Endodermal cell (in vitro differentiated cells): ENCODE data around the gene RPGRIP1. TPM values are rescaled to one million over a fixed set of nuclear protein-coding genes. Genes with fewer than 3 reads are reported as not detected.

Experiments
- DNase-seq: peaks from one replicate; pipeline ENCODE4 v3.0.0-alpha.2; 2017
- H3K27ac ChIP-seq: 2 replicates; pipeline ENCODE4 v1.5.1; 2013; ENCODE audit warnings: mild to moderate bottlenecking, low read depth, low read length, moderate library complexity
- H3K27me3 ChIP-seq: 2 replicates; pipeline ENCODE4 v1.6.1; 2013; ENCODE audit warnings: mild to moderate bottlenecking, low read length, moderate library complexity; ENCODE audit not compliant: insufficient read depth, control insufficient read depth, poor library complexity, severe bottlenecking
- H3K36me3 ChIP-seq: 2 replicates; pipeline ENCODE4 v1.7.0; 2013; ENCODE audit warnings: mild to moderate bottlenecking, low read length, moderate library complexity; ENCODE audit not compliant: control insufficient read depth, insufficient read depth
- H3K4me1 ChIP-seq: one replicate; pipeline ENCODE4 v1.7.0; 2013; ENCODE audit warnings: low read length; ENCODE audit not compliant: control insufficient read depth, insufficient read depth
- H3K4me3 ChIP-seq: 2 replicates; pipeline ENCODE4 v1.5.1; 2013; ENCODE audit warnings: mild to moderate bottlenecking, low read length, moderate library complexity
- H3K9ac ChIP-seq: 2 replicates; pipeline ENCODE4 v1.6.1; 2013; ENCODE audit warnings: mild to moderate bottlenecking, low read length, moderate library complexity; ENCODE audit not compliant: poor library complexity, severe bottlenecking; ENCODE audit errors: extremely low read depth
- H3K9me3 ChIP-seq: 2 replicates; pipeline ENCODE4 v1.6.1; 2013; ENCODE audit warnings: mild to moderate bottlenecking, low read length, moderate library complexity; ENCODE audit not compliant: control insufficient read depth
- H3K27ac Mint-ChIP-seq: 2 replicates; pipeline ENCODE4 v1.8.0; 2020; ENCODE audit warnings: mixed read lengths
- H3K27me3 Mint-ChIP-seq: 2 replicates; pipeline ENCODE4 v1.8.0; 2021; ENCODE audit warnings: mild to moderate bottlenecking, mixed read lengths; ENCODE audit not compliant: insufficient read depth
- H3K36me3 Mint-ChIP-seq: 2 replicates; pipeline ENCODE4 v1.8.0; 2020; ENCODE audit warnings: low read depth, mixed read lengths
- H3K4me1 Mint-ChIP-seq: 2 replicates; pipeline ENCODE4 v1.8.0; 2020; ENCODE audit warnings: mixed read lengths
- H3K4me3 Mint-ChIP-seq: 2 replicates; pipeline ENCODE4 v1.8.0; 2020; ENCODE audit warnings: mild to moderate bottlenecking, moderate library complexity, mixed read lengths
- H3K9me3 Mint-ChIP-seq: 2 replicates; pipeline ENCODE4 v1.8.0; 2020; ENCODE audit warnings: mild to moderate bottlenecking, mixed read lengths
- WGBS, 2 experiments: methylation state at CpG; one replicate each; pipeline versions ENCODE4 v1.1.5 to v1.1.7; 2013; ENCODE audit warnings: missing lambda C conversion rate in 2 of 2, mixed read lengths in 1 of 2; ENCODE audit not compliant: insufficient coverage in 1 of 2, insufficient read length in 1 of 2; 5-methylcytosine and 5-hydroxymethylcytosine counted together
- total RNA-seq, 2 donors: library from RNA; stranded (reverse); fragmentation: NEBNext Ultra II Directional in 1 of 2; extraction: Animal tissue kit (Norgen Biotek cat#: 25700) in 1 of 2; gene quantifications; 2 replicates in 1 of 2; 3 replicates in 1 of 2; pipeline ENCODE4 v1.2.1, GENCODE V29; 2021
- TF ChIP-seq, protein P1 (sequence below): fragments of 200-600 bp; sonication (generic); conservative IDR thresholded peaks from 2 replicates; pipeline ENCODE4 v1.5.0; 2021; ENCODE audit warnings: antibody characterized with exemption, mild to moderate bottlenecking

The RPGRIP1 gene
- total RNA-seq, 2 donors from 2014 or later: 0.29 TPM; not detected in 1

DNA sequence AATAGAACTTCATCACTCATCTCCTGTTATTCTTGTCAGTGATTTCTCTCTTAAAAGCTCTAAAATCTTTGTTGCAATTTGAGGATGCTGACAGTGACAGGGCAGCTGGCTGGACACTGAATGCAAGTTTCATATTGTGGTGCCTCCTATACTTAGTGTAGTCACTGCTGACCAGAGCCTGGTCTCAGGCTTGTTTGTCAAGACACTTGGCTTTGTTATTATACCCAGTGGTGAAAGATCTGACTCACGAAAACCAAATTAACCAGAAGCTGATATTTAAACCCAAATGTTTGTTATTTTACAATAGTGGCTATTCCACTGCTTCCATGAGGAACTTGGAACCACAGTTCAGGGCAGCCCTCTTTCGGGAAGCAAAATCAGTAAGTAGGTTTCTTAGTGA lies 42.8 kb downstream of the RPGRIP1 start:
- Mint-ChIP-seq H3K4me3 (no peak overlapping the region), H3K4me1 (peaks cover 8% of the 10 kb centered on the region), H3K9me3 (no peaks in the 10 kb centered on the region), H3K27me3 (peaks cover 12% of the 10 kb centered on the region), H3K27ac (no peak overlapping the region), H3K36me3 (no peaks in the 10 kb centered on the region)
- H3K4me3 ChIP-seq: no peak overlapping the region
- no peak for DNase-seq
- H3K4me1 ChIP-seq: no peaks in the 10 kb centered on the region
- no peaks in the 10 kb centered on the region for H3K36me3 ChIP-seq
- H3K9me3 ChIP-seq: no peaks in the 10 kb centered on the region
- H3K9ac ChIP-seq: no peak overlapping the region
- 61 to 83% methylated on average over 1 to 2 of the region's 2 CpGs for WGBS, 2 experiments
- H3K27me3 ChIP-seq: no peaks in the 10 kb centered on the region
- TF ChIP-seq, protein P1, sequence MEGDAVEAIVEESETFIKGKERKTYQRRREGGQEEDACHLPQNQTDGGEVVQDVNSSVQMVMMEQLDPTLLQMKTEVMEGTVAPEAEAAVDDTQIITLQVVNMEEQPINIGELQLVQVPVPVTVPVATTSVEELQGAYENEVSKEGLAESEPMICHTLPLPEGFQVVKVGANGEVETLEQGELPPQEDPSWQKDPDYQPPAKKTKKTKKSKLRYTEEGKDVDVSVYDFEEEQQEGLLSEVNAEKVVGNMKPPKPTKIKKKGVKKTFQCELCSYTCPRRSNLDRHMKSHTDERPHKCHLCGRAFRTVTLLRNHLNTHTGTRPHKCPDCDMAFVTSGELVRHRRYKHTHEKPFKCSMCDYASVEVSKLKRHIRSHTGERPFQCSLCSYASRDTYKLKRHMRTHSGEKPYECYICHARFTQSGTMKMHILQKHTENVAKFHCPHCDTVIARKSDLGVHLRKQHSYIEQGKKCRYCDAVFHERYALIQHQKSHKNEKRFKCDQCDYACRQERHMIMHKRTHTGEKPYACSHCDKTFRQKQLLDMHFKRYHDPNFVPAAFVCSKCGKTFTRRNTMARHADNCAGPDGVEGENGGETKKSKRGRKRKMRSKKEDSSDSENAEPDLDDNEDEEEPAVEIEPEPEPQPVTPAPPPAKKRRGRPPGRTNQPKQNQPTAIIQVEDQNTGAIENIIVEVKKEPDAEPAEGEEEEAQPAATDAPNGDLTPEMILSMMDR: no peak
- no peak overlapping the region for H3K27ac ChIP-seq

DNA sequence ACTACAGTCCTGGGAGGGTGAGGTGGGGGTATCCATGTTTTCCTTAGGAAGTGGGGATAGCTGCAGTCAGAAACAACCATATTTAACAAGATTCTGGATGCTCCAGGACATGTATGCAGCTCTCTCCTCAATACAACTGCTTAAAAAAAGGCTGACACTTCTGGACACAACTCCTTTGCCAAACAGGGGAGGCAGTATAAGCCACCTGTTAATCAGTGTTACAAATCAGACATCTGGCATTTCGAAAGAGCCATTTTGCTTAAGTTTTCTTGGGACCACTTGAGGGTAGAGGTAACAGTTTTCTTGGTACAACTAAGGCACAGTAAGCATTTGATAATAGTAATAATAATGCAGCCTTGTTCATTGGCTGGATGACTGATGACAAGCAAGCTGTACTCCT lies 47.1 kb downstream of the RPGRIP1 start:
- Histone ChIP-seq H3K9me3 (no peaks in the 10 kb centered on the region), H3K36me3 (no peaks in the 10 kb centered on the region), H3K9ac (no peak overlapping the region), H3K27me3 (no peaks in the 10 kb centered on the region), H3K4me3 (no peak overlapping the region), H3K27ac (no peak overlapping the region), H3K4me1 (no peaks in the 10 kb centered on the region)
- Mint-ChIP-seq H3K27ac (no peak overlapping the region), H3K27me3 (peaks cover 4% of the 10 kb centered on the region), H3K4me1 (no peaks in the 10 kb centered on the region), H3K36me3 (no peaks in the 10 kb centered on the region), H3K4me3 (no peak overlapping the region), H3K9me3 (no peaks in the 10 kb centered on the region)
- TF ChIP-seq, protein P1: no peak
- DNase-seq: no peak
- 67 to 100% methylated on average over 1 of the region's 1 CpG for WGBS, 2 experiments

Other genes starting within 250 kb of the RPGRIP1 start
- gene TPPP2, start 249.9 kb upstream of the RPGRIP1 start, total RNA-seq: 1 to 10 TPM in 1 of 2 donors, under 1 TPM in 1; 0.73 to 1.7 TPM
- gene RNASE13, start 245.3 kb upstream of the RPGRIP1 start, total RNA-seq: not detected
- gene RNASE7, start 237.7 kb upstream of the RPGRIP1 start, total RNA-seq: not detected
- not detected for gene RNASE8, start 222.3 kb upstream of the RPGRIP1 start, total RNA-seq
- gene ARHGEF40, start 209.8 kb upstream of the RPGRIP1 start, total RNA-seq: 10 to 100 TPM; 71.1 to 73.5 TPM
- gene ZNF219, start 181.4 kb upstream of the RPGRIP1 start, total RNA-seq: 10 to 100 TPM; 43.4 to 59.6 TPM
- under 1 TPM; 0.40 to 0.49 TPM for gene TMEM253, start 179.0 kb upstream of the RPGRIP1 start, total RNA-seq
- not detected for gene OR5AU1, start 124.0 kb upstream of the RPGRIP1 start, total RNA-seq
- 1,000 to 10,000 TPM in 1 of 2 donors, 100 to 1,000 TPM in 1; 751 to 1,003 TPM for gene HNRNPC, start 10.6 kb upstream of the RPGRIP1 start, total RNA-seq
- gene SUPT16H, start 103.9 kb downstream of the RPGRIP1 start, total RNA-seq: 100 to 1,000 TPM; 147 to 181 TPM
- gene CHD8, start 176.0 kb downstream of the RPGRIP1 start, total RNA-seq: 100 to 1,000 TPM; 126 to 130 TPM
- gene RAB2B, start 196.9 kb downstream of the RPGRIP1 start, total RNA-seq: 10 to 100 TPM; 41.2 to 42.9 TPM
- 10 to 100 TPM; 60.0 to 61.5 TPM for gene TOX4, start 197.1 kb downstream of the RPGRIP1 start, total RNA-seq
- 10 to 100 TPM; 63.2 to 64.7 TPM for gene METTL3, start 231.3 kb downstream of the RPGRIP1 start, total RNA-seq
- 100 to 1,000 TPM in 1 of 2 donors, 10 to 100 TPM in 1; 78.6 to 120 TPM for gene SALL2, start 246.3 kb downstream of the RPGRIP1 start, total RNA-seq